IPS DF 6.9 (cell line): ENCODE measurements around the gene LAMB2.
A peak's percentile ranks its signal among the peaks of the same experiment; 100 is the strongest.

Experiments
- DNase-seq: peaks from one replicate; pipeline ENCODE4 v3.0.0-alpha.2; 2013; ENCODE audit warnings: low read depth, low spot score
- H3K27ac ChIP-seq: one replicate; pipeline ENCODE4 v1.5.1; 2013; ENCODE audit warnings: low read length, control low read depth
- H3K27me3 ChIP-seq: 2 replicates; pipeline ENCODE4 v1.6.1; 2013; ENCODE audit warnings: mild to moderate bottlenecking, low read length; ENCODE audit not compliant: control insufficient read depth, insufficient read depth
- H3K36me3 ChIP-seq: 2 replicates; pipeline ENCODE4 v1.6.1; 2013; ENCODE audit warnings: low read length; ENCODE audit not compliant: control insufficient read depth, insufficient read depth
- H3K4me1 ChIP-seq: 2 replicates; pipeline ENCODE4 v1.6.1; 2013; ENCODE audit warnings: low read length; ENCODE audit not compliant: control insufficient read depth, insufficient read depth
- H3K4me3 ChIP-seq: 2 replicates; pipeline ENCODE4 v1.5.1; 2013; ENCODE audit warnings: mild to moderate bottlenecking, low read length
- H3K9me3 ChIP-seq: 2 replicates; pipeline ENCODE4 v1.6.1; 2013; ENCODE audit warnings: low read length, inconsistent platforms; ENCODE audit not compliant: control insufficient read depth, insufficient read depth
- WGBS: extraction: QIAGEN DNeasy Blood & Tissue Kit; methylation state at CpG from one replicate; pipeline ENCODE4 v1.1.7; 2013; ENCODE audit warnings: mixed read lengths, missing lambda C conversion rate; ENCODE audit not compliant: insufficient read length, insufficient coverage; 5-methylcytosine and 5-hydroxymethylcytosine counted together

LAMB2 gene

DNA sequence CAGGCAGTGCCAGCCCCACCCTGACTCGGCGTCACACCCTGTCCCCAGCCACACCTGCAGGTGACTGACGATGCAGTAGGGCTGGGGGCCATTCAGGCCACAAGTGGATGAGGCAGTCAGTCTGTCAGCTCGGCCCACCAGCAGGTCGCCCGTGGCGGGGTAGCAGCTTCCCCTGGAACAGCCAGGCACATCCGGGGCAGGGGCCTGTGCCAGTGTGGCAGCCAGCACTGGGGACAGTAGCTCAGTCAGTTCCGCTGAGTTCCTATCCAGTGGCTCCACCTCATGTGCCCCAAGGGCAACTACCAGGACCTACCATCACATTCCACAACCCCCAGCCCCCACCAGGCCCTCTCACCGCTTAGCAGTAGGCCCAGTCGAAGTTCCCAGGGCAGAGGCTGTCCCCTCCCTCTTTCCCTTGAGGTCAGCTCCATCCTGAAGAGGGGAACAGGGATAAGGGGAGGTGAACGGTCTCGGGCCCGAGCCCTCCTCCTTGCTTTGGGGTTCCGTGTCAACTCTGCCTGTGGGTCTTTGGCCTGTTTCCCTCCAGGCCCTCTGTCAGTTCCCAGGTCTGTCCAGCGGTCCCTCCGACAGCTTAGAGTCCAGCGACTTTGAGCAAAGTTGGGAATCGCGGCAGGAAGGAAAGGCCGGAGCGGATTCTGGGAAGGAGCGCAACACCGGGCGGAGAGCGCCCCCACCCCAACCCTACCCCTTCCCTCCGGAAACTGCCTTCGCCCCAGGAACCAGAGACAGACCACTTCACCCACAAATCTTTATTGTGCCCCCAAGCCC lies at the start of gene LAMB2:
TSS of gene LAMB2 (minus strand) at position 614 of the 789 bp plus-strand sequence. CDS start at position 431, 183 bp downstream.
- Histone ChIP-seq H3K4me1 (0 out of 2 replicates have a peak, but pooled peaks cover 4% of the 10 kb centered on the region), H3K27ac (no peak within 1 kb of the TSS), H3K4me3 (peak within 1 kb of the TSS; percentile 73; the same call in 1 of the 2 replicates), H3K9me3 (no peaks in the 10 kb centered on the region), H3K36me3 (peaks cover 3% of the 10 kb centered on the region; the same call in 1 of the 2 replicates), H3K27me3 (no peaks in the 10 kb centered on the region)
- DNase-seq, result no peak
- no CpG with 5 or more reads among the region's 28 CpGs for WGBS

DNA sequence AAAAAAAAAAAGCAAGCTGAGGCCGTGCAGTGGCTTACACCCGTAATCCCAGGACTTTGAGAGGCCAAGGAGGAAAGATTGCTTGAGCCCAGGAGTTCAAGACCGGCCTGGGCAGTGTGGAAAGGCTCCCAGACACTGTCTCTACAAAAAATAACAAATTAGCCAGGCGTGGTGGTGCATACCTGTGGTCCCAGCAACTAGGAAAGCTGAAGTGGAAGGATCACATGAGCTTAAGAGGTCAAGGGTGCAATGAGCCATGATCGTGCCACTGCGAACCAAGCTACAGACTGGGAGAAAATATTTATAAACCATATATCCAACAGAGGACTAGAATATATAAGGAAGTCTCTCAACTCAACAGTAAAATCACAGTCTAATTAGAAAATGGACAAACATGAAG lies 48.5 kb upstream of the LAMB2 start:
- H3K36me3 ChIP-seq, result no peaks in the 10 kb centered on the region
- no peak for DNase-seq
- H3K9me3 ChIP-seq, result no peaks in the 10 kb centered on the region
- H3K4me3 ChIP-seq, result no peak overlapping the region
- no peaks in the 10 kb centered on the region for H3K27me3 ChIP-seq
- no CpG with 5 or more reads among the region's 6 CpGs for WGBS
- no peak overlapping the region for H3K27ac ChIP-seq
- H3K4me1 ChIP-seq, result no peaks in the 10 kb centered on the region

DNA sequence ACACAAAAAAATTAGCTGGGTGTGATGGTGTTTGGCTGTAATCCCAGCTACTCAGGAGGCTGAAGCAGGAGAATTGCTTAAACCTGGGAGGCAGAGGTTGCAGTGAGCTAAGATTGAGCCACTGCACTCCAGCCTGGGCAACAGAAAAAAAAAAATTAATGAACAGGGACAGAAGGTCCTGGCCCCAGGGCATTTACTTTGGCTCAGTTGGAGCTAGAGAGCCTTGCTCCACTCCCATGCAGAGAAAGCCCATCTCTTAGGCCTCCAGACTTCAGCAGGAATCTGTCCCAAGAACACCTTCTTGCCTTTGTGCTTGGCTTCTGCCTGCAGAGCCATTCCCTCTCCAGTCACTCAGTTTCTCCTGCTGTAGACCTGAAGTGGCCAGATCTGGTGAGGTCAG lies 47.3 kb upstream of the LAMB2 start:
- Histone ChIP-seq H3K27ac (no peak overlapping the region), H3K36me3 (no peaks in the 10 kb centered on the region), H3K4me3 (no peak overlapping the region), H3K27me3 (no peaks in the 10 kb centered on the region), H3K9me3 (no peaks in the 10 kb centered on the region), H3K4me1 (no peaks in the 10 kb centered on the region)
- DNase-seq, result no peak

DNA sequence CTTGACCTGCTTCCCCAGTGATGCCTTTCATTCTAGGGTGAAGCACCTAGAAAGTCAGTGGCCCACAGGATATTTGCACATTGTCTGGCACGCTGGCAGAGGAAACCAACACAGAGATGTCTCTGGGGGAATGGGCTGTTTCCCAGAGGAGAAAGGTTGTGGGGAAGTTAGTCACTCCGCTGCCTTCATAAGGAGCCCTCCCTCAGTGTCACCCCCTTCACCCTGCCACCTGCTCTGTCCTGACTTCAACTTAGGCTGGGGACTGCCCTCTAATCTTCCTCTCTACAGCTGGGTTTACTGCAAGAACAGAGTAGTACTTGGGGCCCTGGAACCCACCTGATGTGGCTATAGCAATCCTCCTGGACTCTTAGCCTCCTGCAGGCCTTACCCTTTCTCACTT lies 44.2 kb upstream of the LAMB2 start:
- no CpG with 5 or more reads among the region's 2 CpGs for WGBS
- Histone ChIP-seq H3K36me3 (no peaks in the 10 kb centered on the region), H3K4me1 (peaks cover 14% of the 10 kb centered on the region), H3K9me3 (no peaks in the 10 kb centered on the region), H3K4me3 (no peak overlapping the region), H3K27ac (no peak overlapping the region), H3K27me3 (no peaks in the 10 kb centered on the region)
- DNase-seq, result no peak

DNA sequence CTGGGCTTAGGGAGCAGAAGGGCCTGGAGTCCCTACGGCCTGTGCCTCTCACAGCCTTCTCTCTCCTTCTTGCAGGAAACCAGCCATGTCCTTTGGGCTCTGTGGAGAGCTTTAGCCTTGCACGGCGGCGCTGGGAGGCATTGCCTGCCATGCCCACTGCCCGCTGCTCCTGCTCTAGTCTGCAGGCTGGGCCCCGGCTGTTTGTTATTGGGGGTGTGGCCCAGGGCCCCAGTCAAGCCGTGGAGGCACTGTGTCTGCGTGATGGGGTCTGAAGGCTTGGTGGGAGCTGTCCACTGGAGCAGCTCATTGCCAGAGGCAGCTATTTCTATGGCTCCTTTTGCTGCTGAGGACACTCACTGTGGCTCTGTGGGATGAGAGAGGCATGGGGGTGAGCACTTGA lies 42.7 kb upstream of the LAMB2 start:
- WGBS, result no CpG with 5 or more reads among the region's 8 CpGs
- no peaks in the 10 kb centered on the region for H3K36me3 ChIP-seq
- no peaks in the 10 kb centered on the region for H3K9me3 ChIP-seq
- H3K4me1 ChIP-seq, result peaks cover 15% of the 10 kb centered on the region
- no peak overlapping the region for H3K4me3 ChIP-seq
- no peaks in the 10 kb centered on the region for H3K27me3 ChIP-seq
- H3K27ac ChIP-seq, result no peak overlapping the region
- DNase-seq, result no peak

DNA sequence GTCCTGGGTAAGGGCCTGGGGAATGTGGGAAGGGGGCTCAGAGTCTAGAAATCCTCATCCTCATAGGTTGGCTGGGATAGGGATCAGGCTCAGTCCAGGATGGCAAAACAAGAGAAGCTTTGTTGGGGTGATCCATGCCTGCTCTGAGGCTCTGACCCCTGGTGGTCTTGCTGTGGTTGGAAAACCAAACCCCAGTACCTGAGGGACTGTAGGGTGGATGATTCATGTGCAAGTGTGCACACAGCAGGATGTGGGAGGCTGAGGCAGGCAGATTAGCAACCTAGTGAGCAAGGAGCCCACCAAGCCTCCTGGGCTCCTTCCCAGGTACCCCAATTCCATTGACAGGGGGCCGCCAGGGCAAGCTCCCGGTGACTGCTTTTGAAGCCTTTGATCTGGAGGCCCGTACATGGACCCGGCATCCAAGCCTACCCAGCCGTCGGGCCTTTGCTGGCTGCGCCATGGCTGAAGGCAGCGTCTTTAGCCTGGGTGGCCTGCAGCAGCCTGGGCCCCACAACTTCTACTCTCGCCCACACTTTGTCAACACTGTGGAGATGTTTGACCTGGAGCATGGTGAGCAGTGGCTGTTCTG lies 41.6 kb upstream of the LAMB2 start:
- H3K27me3 ChIP-seq, result no peaks in the 10 kb centered on the region

DNA sequence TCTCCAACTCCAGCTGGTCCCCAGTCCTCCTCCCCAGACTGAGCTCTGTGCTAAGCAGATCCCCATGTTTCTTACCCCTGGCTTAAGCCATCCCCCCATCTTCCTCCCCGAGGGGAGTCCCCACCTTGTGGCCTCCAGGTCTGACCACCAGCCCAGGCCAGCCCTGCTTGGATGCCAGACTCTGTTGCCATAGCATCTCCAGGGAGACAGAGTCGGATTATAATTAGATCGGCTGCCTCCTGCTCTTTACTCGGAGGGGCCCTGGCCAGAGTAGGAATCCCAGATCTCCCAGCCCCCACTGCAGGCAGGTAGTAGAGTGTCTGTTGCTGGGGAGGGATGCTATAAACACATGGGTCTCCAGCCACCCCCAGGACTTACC lies 40.9 kb upstream of the LAMB2 start:
- Histone ChIP-seq H3K4me1 (peaks cover 15% of the 10 kb centered on the region), H3K27ac (no peak overlapping the region), H3K9me3 (no peaks in the 10 kb centered on the region), H3K27me3 (no peaks in the 10 kb centered on the region), H3K36me3 (no peaks in the 10 kb centered on the region), H3K4me3 (no peak overlapping the region)
- WGBS, result no CpG with 5 or more reads among the region's 4 CpGs
- no peak for DNase-seq

More for the DNA sequence above, 41.6 kb upstream of the LAMB2 start:
- Histone ChIP-seq H3K9me3 (no peaks in the 10 kb centered on the region), H3K4me3 (no peak overlapping the region), H3K4me1 (peaks cover 15% of the 10 kb centered on the region), H3K36me3 (no peaks in the 10 kb centered on the region), H3K27ac (no peak overlapping the region)
- DNase-seq, result no peak
- no CpG with 5 or more reads among the region's 9 CpGs for WGBS

DNA sequence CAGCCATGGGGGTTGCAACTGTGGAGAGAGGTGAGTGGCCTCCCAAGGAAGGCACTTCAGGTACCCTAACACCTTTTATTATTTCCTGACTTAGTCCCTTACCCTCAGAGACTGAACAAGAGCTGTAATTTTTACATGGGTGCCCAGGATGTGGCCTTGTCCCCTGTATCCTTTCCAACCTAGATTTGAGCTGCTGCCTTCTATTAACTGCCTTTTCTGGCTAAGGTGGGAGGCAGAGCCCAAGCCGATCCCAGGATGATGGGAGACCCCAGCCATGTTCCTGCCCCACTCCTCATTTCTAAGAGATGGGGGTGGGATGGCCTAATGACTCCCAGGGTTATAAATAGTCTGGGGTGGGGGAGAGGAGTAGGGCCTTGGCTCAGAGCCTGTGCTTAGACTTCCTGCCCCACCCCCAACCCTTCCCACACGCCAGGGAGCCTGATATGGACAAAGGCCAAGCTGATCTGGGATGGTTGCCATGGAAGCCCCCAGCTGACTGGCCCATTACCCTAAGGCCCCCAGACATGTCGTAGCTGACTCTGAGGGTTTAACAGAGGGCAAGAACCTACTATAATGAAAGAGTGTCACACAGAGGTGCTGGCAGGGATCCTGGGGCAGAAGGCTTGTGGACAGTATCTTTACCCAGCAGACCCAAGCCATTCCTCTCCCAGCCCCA lies 40.4 kb upstream of the LAMB2 start:
- DNase-seq, result no peak
- WGBS, result no CpG with 5 or more reads among the region's 3 CpGs

DNA sequence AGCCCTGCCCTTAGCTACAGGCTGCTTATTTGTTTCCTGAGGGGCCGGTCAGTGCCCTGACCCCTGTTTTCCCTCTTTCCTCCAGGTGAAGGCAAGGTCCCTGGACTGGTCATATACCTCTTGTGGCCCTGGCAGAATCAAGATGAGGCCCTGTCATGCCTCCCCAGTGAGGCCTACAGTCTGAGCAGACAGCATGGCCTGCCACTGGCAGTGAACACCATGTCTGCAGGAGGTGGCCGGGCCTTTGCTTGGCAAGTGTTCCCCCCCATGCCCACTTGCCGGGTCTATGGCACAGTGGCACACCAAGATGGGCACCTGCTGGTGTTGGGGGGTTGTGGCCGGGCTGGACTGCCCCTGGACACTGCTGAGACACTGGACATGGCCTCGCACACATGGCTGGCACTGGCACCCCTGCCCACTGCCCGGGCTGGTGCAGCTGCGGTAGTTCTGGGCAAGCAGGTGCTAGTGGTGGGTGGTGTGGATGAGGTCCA lies 39.7 kb upstream of the LAMB2 start:
- no CpG with 5 or more reads among the region's 7 CpGs for WGBS
- H3K36me3 ChIP-seq, result no peaks in the 10 kb centered on the region
- no peak overlapping the region for H3K27ac ChIP-seq
- no peaks in the 10 kb centered on the region for H3K27me3 ChIP-seq
- no peak overlapping the region for H3K4me3 ChIP-seq
- DNase-seq, result no peak
- H3K9me3 ChIP-seq, result no peaks in the 10 kb centered on the region
- peaks cover 15% of the 10 kb centered on the region for H3K4me1 ChIP-seq

More for the DNA sequence above, 40.4 kb upstream of the LAMB2 start:
- Histone ChIP-seq H3K27ac (no peak overlapping the region), H3K9me3 (no peaks in the 10 kb centered on the region), H3K4me3 (no peak overlapping the region), H3K4me1 (peaks cover 15% of the 10 kb centered on the region), H3K27me3 (no peaks in the 10 kb centered on the region), H3K36me3 (no peaks in the 10 kb centered on the region)

DNA sequence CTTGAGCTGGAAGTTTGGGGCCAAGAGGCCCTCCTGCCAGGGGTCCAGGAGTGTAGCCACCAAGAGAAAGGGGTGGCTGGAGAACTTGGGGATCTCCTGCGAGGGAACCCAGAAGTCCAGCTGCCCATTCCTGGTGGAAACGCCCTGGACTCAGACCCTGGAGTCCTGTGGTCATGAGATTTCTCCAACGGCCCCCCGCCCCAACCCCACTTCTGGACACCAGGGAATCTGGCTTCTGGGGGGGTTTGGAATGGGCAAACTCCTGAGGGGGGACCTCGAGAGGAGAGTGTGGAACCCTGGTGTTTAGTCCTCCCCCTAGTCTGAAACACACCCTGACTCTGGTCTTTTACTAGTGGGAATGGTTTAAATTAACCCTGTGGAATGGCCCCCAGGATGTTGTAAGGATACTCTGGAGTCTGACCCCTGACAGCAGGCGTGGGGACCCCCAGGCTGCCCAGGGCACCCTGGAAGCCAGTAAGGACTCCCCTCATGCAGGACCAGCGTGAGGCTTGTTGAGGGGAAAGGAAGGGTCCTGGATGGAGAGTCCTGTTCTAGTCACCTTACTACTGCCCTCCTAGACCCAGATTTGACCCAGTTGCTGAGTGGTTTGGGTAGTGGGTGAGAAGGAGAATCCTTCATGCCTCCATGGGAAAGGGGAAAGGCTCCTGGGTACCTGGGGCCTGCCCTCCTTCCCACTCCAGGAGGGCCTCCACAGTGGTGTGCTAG lies 39.1 kb upstream of the LAMB2 start:
- no peaks in the 10 kb centered on the region for H3K36me3 ChIP-seq
- H3K4me3 ChIP-seq, result peak overlapping the region; percentile 45; the same call in 1 of the 2 replicates
- no CpG with 5 or more reads among the region's 7 CpGs for WGBS
- no peak for DNase-seq
- H3K27ac ChIP-seq, result no peak overlapping the region
- H3K4me1 ChIP-seq, result peaks cover 15% of the 10 kb centered on the region
- no peaks in the 10 kb centered on the region for H3K27me3 ChIP-seq
- H3K9me3 ChIP-seq, result no peaks in the 10 kb centered on the region
